GM10847 (cell line): ENCODE data around the gene PLCD3.

ENCODE experiments used
- POLR2A ChIP-seq: IDR thresholded peaks from 2 replicates; pipeline ENCODE4 v1.6.1; 2011; ENCODE audit not compliant: insufficient read length; ENCODE audit errors: extremely low read depth

The PLCD3 gene

DNA sequence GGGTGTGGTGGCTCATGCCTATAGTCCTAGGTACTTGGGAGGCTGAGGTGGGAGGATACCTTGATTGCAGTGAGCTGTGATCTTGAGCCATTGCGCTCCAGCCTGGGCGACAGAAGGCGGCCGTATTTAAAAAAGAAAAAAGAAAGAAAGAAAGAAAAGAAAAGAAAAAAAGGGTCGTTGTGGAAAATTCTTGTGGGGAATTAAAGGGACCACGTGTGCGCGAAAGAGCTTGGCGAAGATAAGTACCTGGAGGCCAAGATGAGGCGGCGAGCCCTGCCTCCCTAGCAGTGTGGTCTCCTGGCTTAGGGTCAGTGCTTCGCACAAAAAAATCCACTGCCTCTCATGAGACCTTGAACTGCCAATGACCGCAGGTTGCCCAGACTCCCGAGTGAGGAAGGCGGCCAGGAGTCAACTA is 71.9 kb downstream of the PLCD3 start:
- no peak for TF ChIP-seq POLR2A
